ENCODE data around the gene ALOX15.

GRCh38 chr17:4631836-4632580 lies 9.5 kb downstream of the ALOX15 start:
- TF ChIP-seq CTCF (IDR thresholded peaks at IDR 0.05; ENCODE audit: low read depth, low read length, poor library complexity, severe bottlenecking) (no peak), EZH2phosphoT487 (IDR thresholded peaks at IDR 0.05; ENCODE audit: borderline replicate concordance, low read length) (no peak)
